T-cell (primary cell): ENCODE results near the gene TLE5. TPM values are rescaled to one million over a fixed set of nuclear protein-coding genes. Genes with fewer than 3 reads are reported as not detected.

ENCODE experiments used
- ATAC-seq, 4 experiments: fragments of 200-7000 bp in 3 of 4; fragments of 150-1000 bp in 1 of 4; cut with Tn5 transposase; replicated peaks in 1 of 4; 1 replicate in 3 of 4; 2 replicates in 1 of 4; pipeline ENCODE4 v1.10.0; 2021; ENCODE audit warnings: moderate library complexity in 3 of 4, mild to moderate bottlenecking in 2 of 4, moderate number of reproducible peaks in 1 of 4
- CTCF ChIA-PET, 2 donors: fragments of 300-600 bp; sonication (Branson Sonifier 250); formaldehyde crosslinking; loops; one replicate each; lab custom pipeline; 2022; ENCODE audit warnings: antibody characterized with exemption in 2 of 2; lab: Charles Lee
- POLR2A ChIA-PET, 2 donors: fragments of 300-600 bp; sonication (Branson Sonifier 250); formaldehyde crosslinking; loops; one replicate each; lab custom pipeline; 2022; ENCODE audit warnings: antibody characterized with exemption in 2 of 2; lab: Charles Lee
- DNase-seq, 35 experiments: peaks; one replicate each; pipeline versions ENCODE4 v3.0.0 to v3.0.0-alpha.2; 2013 to 2023
- H3K27ac ChIP-seq: one replicate; pipeline ENCODE4 v1.5.1; 2013; ENCODE audit warnings: low read length
- H3K27me3 ChIP-seq, 2 experiments: replicated peaks in 1 of 2; 1 replicate in 1 of 2; 2 replicates in 1 of 2; pipeline versions ENCODE4 v1.6.1 to v1.7.0; 2013; ENCODE audit warnings: low read length in 1 of 2, mixed read lengths in 1 of 2; ENCODE audit not compliant: control insufficient read depth in 2 of 2, insufficient read depth in 2 of 2; ENCODE audit errors: extremely low read depth in 1 of 2
- H3K36me3 ChIP-seq, 2 donors: 1 replicate in 1 of 2; 2 replicates in 1 of 2; pipeline versions ENCODE4 v1.6.1 to v1.7.0; 2013; ENCODE audit warnings: low read length in 1 of 2; ENCODE audit not compliant: control insufficient read depth in 2 of 2, insufficient read depth in 1 of 2; ENCODE audit errors: extremely low read depth in 1 of 2
- H3K4me1 ChIP-seq, 2 experiments: 1 replicate in 1 of 2; 2 replicates in 1 of 2; pipeline versions ENCODE4 v1.6.1 to v1.7.0; 2013; ENCODE audit warnings: low read length in 2 of 2, mixed read lengths in 1 of 2; ENCODE audit not compliant: insufficient read depth in 2 of 2, control insufficient read depth in 1 of 2; ENCODE audit errors: extremely low read depth in 1 of 2
- H3K4me3 ChIP-seq, 2 donors: 1 replicate in 1 of 2; 2 replicates in 1 of 2; pipeline versions ENCODE4 v1.5.1 to v1.7.0; 2013; ENCODE audit warnings: mild to moderate bottlenecking in 2 of 2, low read length in 1 of 2, moderate library complexity in 1 of 2; ENCODE audit not compliant: control insufficient read depth in 1 of 2; ENCODE audit errors: extremely low read depth in 1 of 2
- H3K9me3 ChIP-seq: 2 replicates; pipeline ENCODE4 v1.7.0; 2013
- H3K27ac Mint-ChIP-seq, 2 donors: one replicate each; pipeline ENCODE4 v1.8.0; 2020 to 2021; ENCODE audit warnings: mild to moderate bottlenecking in 2 of 2, mixed read lengths in 2 of 2
- H3K27me3 Mint-ChIP-seq, 2 donors: one replicate each; pipeline ENCODE4 v1.8.0; 2021 to 2022; ENCODE audit warnings: mixed read lengths in 2 of 2
- H3K36me3 Mint-ChIP-seq: one replicate; pipeline ENCODE4 v1.8.0; 2021; ENCODE audit warnings: mixed read lengths
- H3K4me1 Mint-ChIP-seq, 3 donors: one replicate each; pipeline ENCODE4 v1.8.0; 2020 to 2022; ENCODE audit warnings: mixed read lengths in 3 of 3, mild to moderate bottlenecking in 1 of 3
- H3K4me3 Mint-ChIP-seq, 3 donors: one replicate each; pipeline ENCODE4 v1.8.0; 2020 to 2022; ENCODE audit warnings: mild to moderate bottlenecking in 3 of 3, mixed read lengths in 3 of 3, moderate library complexity in 3 of 3
- H3K9me3 Mint-ChIP-seq, 3 donors: one replicate each; pipeline ENCODE4 v1.8.0; 2020 to 2022; ENCODE audit warnings: mixed read lengths in 3 of 3
- WGBS: methylation state at CpG from one replicate; pipeline ENCODE4 v1.1.5; 2013; ENCODE audit warnings: missing lambda C conversion rate; ENCODE audit not compliant: insufficient coverage; 5-methylcytosine and 5-hydroxymethylcytosine counted together
- total RNA-seq, 35 experiments: library from RNA in 6 of 35; stranded (reverse) in 6 of 35; fragments of 120-200 nt in 1 of 35; gene quantifications; one replicate each; pipeline versions ENCODE4 v1.2.1 to v1.2.4 and lab custom pipeline; 2013 to 2026

Gene TLE5
- total RNA-seq, 5 donors from 2014 or later (not counting 1 experiment from before 2014, with no cell fraction given): 777 to 1,202 (median 1,047) TPM

- Mint-ChIP-seq H3K27ac (no peak overlapping the region), H3K4me1 (peaks cover 6 to 7% (median 7%) of the 10 kb centered on the region in 3 donors), H3K9me3 (no peaks in the 10 kb centered on the region), H3K4me3 (no peak overlapping the region), H3K36me3 (no peaks in the 10 kb centered on the region), H3K27me3 (no peaks in the 10 kb centered on the region)
- ATAC-seq (no peak), DNase-seq (no peak)
- no peak overlapping the region for H3K27ac ChIP-seq
- WGBS: 60% methylated on average over 4 of the region's 4 CpGs
- no peaks in the 10 kb centered on the region for H3K36me3 ChIP-seq
- no peak overlapping the region for H3K4me3 ChIP-seq
- no peaks in the 10 kb centered on the region for H3K9me3 ChIP-seq
- POLR2A ChIA-PET: no interaction called here
- H3K4me1 ChIP-seq: peaks cover 2 to 11% of the 10 kb centered on the region in 2 experiments
- CTCF ChIA-PET: interaction anchor here in 1 of 2 donors (1.2 kb wide), 1 partner anchor 25 kb away, joined by 3 read pairs; no protein-coding TSS in a partner anchor
- H3K27me3 ChIP-seq: peaks cover 0 to 17% of the 10 kb centered on the region in 2 experiments
Measured at GRCh38 chr19:3079578-3079977, 17.3 kb upstream of the TLE5 start.

GRCh38 chr19:3075605-3076431, 13.5 kb upstream of the TLE5 start:
- CTCF ChIA-PET: interaction anchor here (0.5 to 1.8 kb wide), 5 partner anchors 28 to 55 kb away, joined by 3 to 17 read pairs (median 5); no protein-coding TSS in a partner anchor
- H3K27me3 Mint-ChIP-seq: no peaks in the 10 kb centered on the region
- H3K4me1 ChIP-seq: peaks cover 2 to 11% of the 10 kb centered on the region in 2 experiments
- H3K27ac Mint-ChIP-seq: no peak overlapping the region
- peaks cover 0 to 17% of the 10 kb centered on the region in 2 experiments for H3K27me3 ChIP-seq
- WGBS: 27% methylated on average over 27 of the region's 41 CpGs
- peak; percentile 38 to 89 (median 71) for DNase-seq
- no peaks in the 10 kb centered on the region for H3K36me3 ChIP-seq
- H3K27ac ChIP-seq: no peak overlapping the region
- POLR2A ChIA-PET: no interaction called here
- H3K9me3 ChIP-seq: no peaks in the 10 kb centered on the region
- ATAC-seq: peak; percentile 94 to 97 (median 96)
- H3K4me1 Mint-ChIP-seq: peaks cover 6 to 7% (median 7%) of the 10 kb centered on the region in 3 donors
- H3K9me3 Mint-ChIP-seq: no peaks in the 10 kb centered on the region
- H3K4me3 Mint-ChIP-seq: peak overlapping the region in 1 of 3 donors; percentile 43
- H3K4me3 ChIP-seq: peak overlapping the region in 1 of 2 donors; percentile 6
- H3K36me3 Mint-ChIP-seq: no peaks in the 10 kb centered on the region

GRCh38 chr19:3073931-3074595, 11.8 kb upstream of the TLE5 start:
- peaks cover 0 to 17% of the 10 kb centered on the region in 2 experiments for H3K27me3 ChIP-seq
- no peak overlapping the region for H3K27ac ChIP-seq
- 88% methylated on average over 6 of the region's 8 CpGs for WGBS
- Mint-ChIP-seq H3K27ac (no peak overlapping the region), H3K36me3 (no peaks in the 10 kb centered on the region), H3K4me1 (peaks cover 6 to 9% (median 7%) of the 10 kb centered on the region in 3 donors), H3K9me3 (no peaks in the 10 kb centered on the region), H3K4me3 (no peak overlapping the region), H3K27me3 (no peaks in the 10 kb centered on the region)
- ChIA-PET POLR2A (interaction anchor here in 1 of 2 donors (0.6 kb wide), 1 partner anchor 19 kb away, joined by 3 read pairs; no protein-coding TSS in a partner anchor), CTCF (interaction anchor here (0.6 to 0.7 kb wide), 2 partner anchors 106 to 356 kb away, joined by 3 to 6 read pairs; no protein-coding TSS in a partner anchor)
- H3K4me1 ChIP-seq: peaks cover 2 to 11% of the 10 kb centered on the region in 2 experiments
- DNase-seq: no peak
- H3K4me3 ChIP-seq: no peak overlapping the region
- H3K36me3 ChIP-seq: no peaks in the 10 kb centered on the region
- ATAC-seq: no peak
- H3K9me3 ChIP-seq: no peaks in the 10 kb centered on the region

GRCh38 chr19:3073159-3073563, 10.9 kb upstream of the TLE5 start:
- DNase-seq (no peak), ATAC-seq (no peak)
- Mint-ChIP-seq H3K4me3 (no peak overlapping the region), H3K9me3 (no peaks in the 10 kb centered on the region), H3K36me3 (no peaks in the 10 kb centered on the region), H3K27me3 (no peaks in the 10 kb centered on the region), H3K4me1 (peaks cover 6 to 9% (median 7%) of the 10 kb centered on the region in 3 donors), H3K27ac (no peak overlapping the region)
- CTCF ChIA-PET: interaction anchor here (0.6 to 1.4 kb wide), 3 partner anchors 31 to 357 kb away, joined by 3 to 8 read pairs (median 6); no protein-coding TSS in a partner anchor
- H3K9me3 ChIP-seq: no peaks in the 10 kb centered on the region
- H3K27me3 ChIP-seq: peaks cover 0 to 17% of the 10 kb centered on the region in 2 experiments
- H3K4me3 ChIP-seq: no peak overlapping the region
- no peaks in the 10 kb centered on the region for H3K36me3 ChIP-seq
- POLR2A ChIA-PET: no interaction called here
- no peak overlapping the region for H3K27ac ChIP-seq
- WGBS: 65% methylated on average over 3 of the region's 3 CpGs
- H3K4me1 ChIP-seq: peaks cover 2 to 11% of the 10 kb centered on the region in 2 experiments

GRCh38 chr19:3071768-3072167, 9.5 kb upstream of the TLE5 start:
- no peak overlapping the region for H3K4me3 Mint-ChIP-seq
- no peak overlapping the region for H3K27ac Mint-ChIP-seq
- no peaks in the 10 kb centered on the region for H3K36me3 ChIP-seq
- no peak overlapping the region for H3K4me3 ChIP-seq
- ATAC-seq: no peak
- H3K27me3 Mint-ChIP-seq: no peaks in the 10 kb centered on the region
- ChIA-PET CTCF (no interaction called here), POLR2A (no interaction called here)
- H3K36me3 Mint-ChIP-seq: no peaks in the 10 kb centered on the region
- DNase-seq: no peak
- H3K27me3 ChIP-seq: peaks cover 0 to 16% of the 10 kb centered on the region in 2 experiments
- H3K4me1 Mint-ChIP-seq: peaks cover 6 to 13% (median 7%) of the 10 kb centered on the region in 3 donors
- H3K27ac ChIP-seq: no peak overlapping the region
- H3K4me1 ChIP-seq: peaks cover 2 to 11% of the 10 kb centered on the region in 2 experiments
- H3K9me3 Mint-ChIP-seq: no peaks in the 10 kb centered on the region
- no peaks in the 10 kb centered on the region for H3K9me3 ChIP-seq
- 86% methylated on average over 4 of the region's 4 CpGs for WGBS

- H3K36me3 ChIP-seq: no peaks in the 10 kb centered on the region
- H3K9me3 ChIP-seq: no peaks in the 10 kb centered on the region
- Mint-ChIP-seq H3K27ac (no peak overlapping the region), H3K9me3 (no peaks in the 10 kb centered on the region), H3K36me3 (no peaks in the 10 kb centered on the region), H3K27me3 (no peaks in the 10 kb centered on the region), H3K4me3 (no peak overlapping the region), H3K4me1 (peaks cover 5 to 25% (median 8%) of the 10 kb centered on the region in 3 donors)
- POLR2A ChIA-PET: no interaction called here
- H3K27ac ChIP-seq: no peak overlapping the region
- CTCF ChIA-PET: no interaction called here
- H3K27me3 ChIP-seq: no peaks in the 10 kb centered on the region
- H3K4me3 ChIP-seq: no peak overlapping the region
- peaks cover 3 to 15% of the 10 kb centered on the region in 2 experiments for H3K4me1 ChIP-seq
- ATAC-seq (no peak), DNase-seq (no peak)
- WGBS: 89% methylated on average over 18 of the region's 21 CpGs
Measured at GRCh38 chr19:3068071-3068470, 5.8 kb upstream of the TLE5 start.
